Epithelial cell of prostate (primary cell): ENCODE results near the gene IGF1R.
"Not testable (repeated sequence)": the region's sequence is repeated elsewhere in the genome, so short reads cannot be mapped to it uniquely, and the experiment has no call there.

Source experiments
- DNase-seq: peaks from one replicate; pipeline ENCODE4 v3.0.0-alpha.2; 2011; ENCODE audit warnings: low read depth, low spot score
- H3K27ac ChIP-seq: fragments of 450-650 bp; 2 replicates; pipeline ENCODE4 v1.5.1; 2017; ENCODE audit warnings: mild to moderate bottlenecking

Gene IGF1R

DNA sequence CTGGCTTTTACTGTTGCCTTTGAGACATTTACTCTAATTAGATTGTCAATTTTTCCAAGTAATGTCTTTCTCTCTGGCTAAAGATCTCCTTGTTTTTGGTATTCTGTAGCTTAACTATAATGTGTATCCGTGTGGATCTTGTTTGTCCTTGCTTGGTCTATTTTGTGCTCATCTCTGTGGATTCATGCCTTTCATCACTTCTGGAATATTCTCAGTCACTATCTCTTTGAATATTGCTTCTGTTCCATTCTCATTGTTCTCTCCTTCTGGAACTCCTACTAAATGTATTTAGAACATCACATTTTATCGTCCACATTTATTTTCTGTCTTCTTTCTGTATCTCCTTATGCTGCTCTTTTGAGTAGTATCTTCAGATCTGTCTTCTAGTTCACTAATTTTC is 346.6 kb downstream of the IGF1R start:
- no peak for DNase-seq
- no peak overlapping the region for H3K27ac ChIP-seq

DNA sequence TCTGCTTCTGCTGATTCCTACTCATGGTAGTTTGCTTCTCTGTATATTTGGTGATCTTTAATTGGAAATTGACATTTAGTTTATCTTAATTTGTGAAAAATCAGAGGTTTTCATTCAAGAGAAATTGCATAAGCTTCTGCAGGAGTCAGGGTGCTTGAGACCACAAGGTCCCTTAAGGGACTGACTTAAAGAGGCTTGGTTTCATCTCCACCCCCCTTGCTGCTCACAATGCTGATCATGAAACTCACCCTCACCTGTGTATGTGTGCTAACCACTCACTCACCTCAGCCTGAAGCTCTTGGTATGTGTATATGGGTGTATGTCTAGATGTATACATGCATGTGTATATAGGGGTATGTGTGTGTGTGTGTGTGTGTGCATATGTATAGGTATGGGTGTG is 347.8 kb downstream of the IGF1R start:
- no peak for DNase-seq
- no peak overlapping the region for H3K27ac ChIP-seq

DNA sequence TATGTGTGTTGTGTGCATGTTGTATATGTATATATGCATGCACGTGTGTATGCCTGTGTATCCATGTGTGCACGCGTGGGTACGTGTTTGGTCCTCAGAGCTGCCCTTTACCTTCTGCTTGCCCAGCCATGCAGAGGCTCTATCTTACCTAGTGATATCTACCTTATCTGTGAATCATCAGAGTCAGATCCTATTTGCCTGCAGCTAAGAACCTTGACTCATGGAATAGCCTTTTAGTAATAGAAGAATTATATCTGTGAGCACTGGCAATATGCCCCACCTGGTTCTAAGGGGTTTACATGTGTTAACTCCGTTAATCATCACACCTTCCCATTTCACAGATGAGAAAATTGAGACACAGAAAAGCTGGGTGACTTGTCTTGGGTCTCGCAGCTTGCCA is 348.3 kb downstream of the IGF1R start:
- no peak for DNase-seq
- H3K27ac ChIP-seq: no peak overlapping the region

DNA sequence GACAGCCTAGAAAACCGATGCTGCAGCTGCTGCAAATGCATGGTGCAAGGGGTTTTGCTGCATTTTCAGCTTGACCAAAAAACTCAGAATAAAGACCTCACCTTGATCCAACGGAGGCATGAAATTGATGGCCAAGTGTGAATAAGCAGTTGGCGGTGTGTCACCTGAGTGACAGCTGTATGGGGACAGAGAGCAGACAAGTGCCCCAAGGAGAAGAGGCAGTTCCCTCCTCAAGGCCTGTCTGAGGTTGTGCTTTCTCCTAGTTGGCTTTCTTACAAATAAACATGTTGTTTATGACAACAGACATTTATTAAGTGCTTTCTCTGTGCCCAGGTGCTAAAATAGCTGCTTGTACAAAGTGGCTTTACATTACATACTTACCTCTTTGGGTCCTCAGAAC is 349.0 kb downstream of the IGF1R start:
- no peak overlapping the region for H3K27ac ChIP-seq
- no peak for DNase-seq

DNA sequence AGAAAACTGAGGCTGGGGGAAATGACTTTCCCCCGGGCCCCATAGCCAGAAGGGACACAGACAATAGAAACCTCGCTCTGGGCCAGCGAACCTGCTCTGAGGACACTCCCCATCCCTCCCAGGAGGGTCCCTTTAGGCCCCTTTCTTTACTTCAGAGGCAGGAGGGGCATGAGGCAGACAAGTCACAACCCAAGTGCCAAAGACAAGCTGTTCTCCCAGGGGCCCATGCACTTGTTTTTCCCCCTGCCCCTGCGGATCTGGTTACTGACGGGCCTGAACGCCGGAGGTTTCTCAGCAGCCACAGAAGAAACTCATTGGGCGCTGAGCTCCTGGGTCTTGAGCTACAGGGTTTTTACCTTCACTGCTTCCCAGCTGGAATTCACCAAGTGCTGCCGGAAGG is 349.4 kb downstream of the IGF1R start:
- no peak overlapping the region for H3K27ac ChIP-seq
- DNase-seq: no peak

DNA sequence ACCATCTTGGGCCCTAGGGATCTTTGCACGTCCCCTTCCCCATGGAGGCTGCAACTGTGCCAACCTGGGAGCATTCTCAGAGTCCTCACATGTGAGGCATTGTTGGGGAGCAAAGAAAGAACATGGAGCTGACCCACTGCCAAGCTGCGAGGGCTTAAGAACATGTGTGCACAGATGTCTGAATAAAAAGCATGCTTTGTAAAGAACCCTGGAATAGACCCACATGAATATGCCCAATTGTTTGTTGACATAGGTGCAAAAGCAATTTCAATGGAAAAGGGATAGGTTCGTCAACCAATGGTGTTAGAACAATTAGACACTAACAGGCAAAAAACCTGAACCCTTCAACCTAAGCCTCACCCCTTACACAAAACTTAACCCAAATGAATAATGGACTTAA is 349.9 kb downstream of the IGF1R start:
- no peak overlapping the region for H3K27ac ChIP-seq
- no peak for DNase-seq

DNA sequence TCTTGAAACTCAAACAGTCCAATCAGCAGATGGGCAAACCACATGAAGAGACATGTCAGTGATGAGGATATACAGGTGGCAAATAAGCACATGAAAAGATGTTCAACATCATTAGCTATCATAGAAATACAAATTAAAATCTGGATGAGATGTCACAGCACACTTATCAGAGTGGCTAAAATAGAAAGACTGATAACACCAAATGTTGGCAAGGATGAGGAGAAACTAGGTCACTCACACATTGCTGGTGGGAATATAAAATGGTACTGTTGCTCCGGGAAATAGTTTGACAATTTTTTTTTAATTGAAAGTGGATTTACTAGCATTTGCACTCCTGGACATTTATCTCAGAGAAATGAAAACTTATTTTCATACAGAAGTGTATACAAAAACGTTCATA is 350.9 kb downstream of the IGF1R start:
- no peak overlapping the region for H3K27ac ChIP-seq
- no peak for DNase-seq

DNA sequence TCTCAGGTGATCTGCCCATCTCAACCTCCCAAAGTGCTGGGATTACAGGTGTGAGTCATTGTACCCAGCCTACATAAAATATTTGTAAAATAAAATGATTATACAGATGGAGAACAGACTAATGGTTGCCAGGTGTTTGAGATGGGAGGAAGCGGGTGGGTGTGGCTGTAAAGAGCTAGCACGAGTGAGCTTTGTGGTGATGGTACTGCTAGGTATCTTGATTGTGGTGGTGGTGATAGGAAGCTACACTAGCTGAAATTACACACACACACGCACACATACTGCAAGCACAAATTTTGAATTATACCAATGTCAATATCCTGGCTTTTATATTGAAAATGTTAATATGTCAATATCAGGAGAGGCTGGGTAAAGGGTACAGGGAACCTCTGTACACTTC is 353.9 kb downstream of the IGF1R start:
- no peak overlapping the region for H3K27ac ChIP-seq
- no peak for DNase-seq

DNA sequence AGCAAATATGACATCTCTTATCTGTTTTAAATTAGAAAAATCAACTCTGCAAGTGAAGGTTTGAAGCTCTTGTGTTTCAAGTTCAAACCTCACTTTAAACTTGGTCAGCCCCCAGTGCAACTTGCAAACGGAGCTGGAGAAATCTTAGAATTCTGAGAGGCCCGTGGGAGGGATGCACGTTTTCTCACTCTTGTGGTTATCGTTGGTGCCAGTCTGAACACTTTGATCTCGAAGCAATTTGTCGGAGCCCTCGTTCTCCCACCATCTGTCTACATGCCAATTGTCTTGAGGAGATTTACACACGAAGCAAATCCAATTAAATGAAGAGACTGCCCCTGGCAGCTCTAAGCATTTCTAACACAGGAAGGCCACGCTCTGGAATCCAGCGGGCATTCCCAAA is 355.0 kb downstream of the IGF1R start:
- not testable (repeated sequence) for DNase-seq, H3K27ac ChIP-seq

DNA sequence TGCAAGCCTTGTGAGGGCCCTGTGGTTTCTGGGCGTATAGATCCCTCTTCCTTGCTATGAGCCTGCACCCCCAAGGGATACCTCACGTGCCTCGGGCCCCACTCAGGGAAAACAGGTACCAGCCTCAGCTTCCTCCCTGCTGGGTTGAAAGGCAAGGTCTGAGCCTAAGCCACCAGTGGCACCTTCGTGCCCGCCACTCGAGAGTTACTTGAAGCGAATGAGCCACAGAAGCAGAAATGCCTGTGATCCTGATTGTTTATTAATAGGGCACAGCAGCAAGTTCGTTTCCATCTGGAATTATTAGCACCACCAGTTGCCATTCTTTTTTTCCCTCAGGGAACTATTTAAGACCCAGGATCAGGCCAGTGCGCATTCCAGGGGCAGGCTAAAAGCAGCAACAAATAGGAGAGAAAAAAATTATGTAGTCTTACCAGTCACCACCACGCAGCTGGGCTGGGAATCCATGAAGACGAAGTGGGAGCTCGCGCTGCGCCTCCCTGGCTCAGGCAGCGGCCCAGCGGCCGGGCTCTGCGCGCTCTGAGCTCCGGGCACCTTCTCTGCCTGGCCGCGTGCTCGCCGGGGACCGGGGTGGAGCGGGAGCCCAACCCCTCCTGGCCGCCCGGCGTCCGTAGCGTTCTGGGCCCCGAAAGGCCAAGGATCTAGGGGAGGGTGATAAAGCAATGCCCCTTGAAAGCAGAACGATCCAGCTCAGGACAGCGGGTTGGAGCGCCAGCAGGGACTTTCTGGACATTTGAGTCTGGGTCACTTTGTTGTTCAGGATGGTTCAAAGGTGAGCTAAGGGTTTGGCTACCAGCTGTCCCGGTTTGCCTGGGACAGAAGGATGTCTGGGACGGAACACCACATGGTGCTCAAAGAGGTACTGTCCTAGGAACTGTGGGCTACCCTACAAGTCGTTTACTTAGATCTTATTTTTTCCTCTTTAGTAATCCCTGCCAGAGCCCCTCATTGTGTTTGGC is 356.9 kb downstream of the IGF1R start:
- DNase-seq, H3K27ac ChIP-seq: not testable (repeated sequence)

DNA sequence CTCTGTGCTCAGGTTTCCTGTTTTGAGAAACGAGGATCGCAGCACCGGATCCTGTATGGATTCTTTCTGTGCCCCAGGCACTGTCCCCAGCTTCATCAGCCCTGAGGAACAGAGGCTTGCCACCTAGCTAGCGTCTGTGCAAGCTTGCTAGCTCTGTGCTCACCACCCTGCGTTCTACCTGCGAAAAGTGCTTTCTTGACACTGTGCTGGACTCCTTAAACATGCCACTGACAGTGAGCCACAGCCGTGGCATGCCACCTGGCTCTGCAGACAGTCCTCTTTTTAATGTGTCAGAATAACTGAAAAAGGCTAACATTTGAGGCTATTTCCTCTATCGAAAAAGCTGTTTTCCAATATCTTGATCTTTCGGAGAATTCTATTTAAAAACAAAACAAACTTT is 357.8 kb downstream of the IGF1R start:
- DNase-seq: no peak

DNA sequence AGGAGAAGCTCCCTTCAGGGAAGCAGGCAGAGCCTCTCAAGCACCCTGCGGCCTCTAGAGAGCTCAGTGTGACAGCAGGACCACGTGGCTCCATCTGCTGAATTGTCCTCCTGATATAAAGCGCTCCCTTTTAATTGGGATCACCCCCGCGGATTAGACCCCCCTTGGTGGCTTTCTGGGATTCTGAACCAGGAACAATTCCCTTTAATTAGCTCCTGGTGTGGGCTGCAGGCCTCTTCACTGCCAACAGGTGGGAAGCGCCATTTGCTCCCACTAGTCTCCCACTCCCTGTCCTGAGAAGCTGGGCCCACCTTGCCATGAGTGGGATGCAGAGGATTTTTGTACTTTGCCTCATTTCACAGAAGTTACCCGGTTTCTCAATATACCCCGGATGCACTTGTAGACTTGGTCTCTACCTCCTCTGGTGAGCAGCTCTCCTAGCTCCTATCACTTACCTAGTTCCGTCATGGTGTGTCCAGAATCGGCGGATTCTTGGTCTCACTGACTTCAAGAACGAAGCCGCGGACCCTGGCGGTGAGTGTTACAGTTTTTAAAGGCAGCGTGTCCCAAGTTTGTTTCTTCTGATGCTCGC is 358.7 kb downstream of the IGF1R start:
- no peak for DNase-seq
- no peak overlapping the region for H3K27ac ChIP-seq

More for the DNA sequence above, 357.8 kb downstream of the IGF1R start:
- H3K27ac ChIP-seq: no peak overlapping the region

DNA sequence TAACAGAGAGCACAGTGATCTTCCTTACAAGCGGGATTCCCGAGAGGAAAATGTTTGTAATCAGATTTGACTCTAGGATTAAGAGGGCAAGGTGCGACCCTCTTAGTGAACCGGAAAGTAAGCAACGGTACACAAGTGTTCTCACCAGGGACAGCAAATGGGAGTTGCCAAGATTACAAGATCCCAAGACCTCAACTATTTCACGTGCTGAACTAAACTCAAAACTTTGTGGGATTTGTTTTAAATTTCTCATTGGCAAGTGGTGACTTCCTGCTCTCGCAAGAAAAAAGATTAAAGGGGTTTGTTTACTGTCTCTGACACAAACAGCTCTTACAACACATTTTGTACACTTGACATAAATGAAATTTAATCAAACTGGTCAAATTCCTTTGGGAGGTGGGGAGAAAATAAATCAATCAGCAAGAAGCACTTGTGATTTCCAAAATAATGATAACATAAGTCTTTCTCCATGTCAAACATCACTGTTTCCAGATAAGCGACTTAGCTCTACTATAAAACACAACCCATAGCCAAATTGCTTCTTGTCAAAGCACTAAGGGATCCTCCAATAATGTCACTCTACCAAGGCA is 361.5 kb downstream of the IGF1R start:
- DNase-seq: no peak
- H3K27ac ChIP-seq: no peak overlapping the region

DNA sequence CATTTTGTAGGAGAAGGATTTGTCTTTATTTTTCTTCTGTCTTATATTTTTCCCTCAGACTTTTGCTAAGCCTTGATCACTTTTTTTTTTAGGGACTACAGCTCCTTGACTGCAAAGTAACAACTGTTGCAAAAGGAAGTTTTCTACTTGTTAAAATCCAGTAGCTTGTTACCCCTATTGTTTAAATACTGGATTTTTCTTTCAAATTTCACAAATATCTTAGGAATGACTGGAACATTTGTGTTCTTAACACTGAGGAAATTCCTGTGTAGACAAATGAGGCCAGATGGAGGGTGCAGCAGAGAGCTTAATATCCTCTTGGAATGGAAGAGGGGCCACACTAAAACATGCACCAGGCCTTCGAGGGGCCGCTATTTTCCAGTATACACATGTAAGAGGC is 362.4 kb downstream of the IGF1R start:
- H3K27ac ChIP-seq: no peak overlapping the region
- no peak for DNase-seq
